Measurements from ENCODE around the gene TAF5.

The TAF5 gene

GRCh38 chr10:103394180-103394579 lies 26.4 kb downstream of the TAF5 start:
- TF ChIP-seq, protein P1, sequence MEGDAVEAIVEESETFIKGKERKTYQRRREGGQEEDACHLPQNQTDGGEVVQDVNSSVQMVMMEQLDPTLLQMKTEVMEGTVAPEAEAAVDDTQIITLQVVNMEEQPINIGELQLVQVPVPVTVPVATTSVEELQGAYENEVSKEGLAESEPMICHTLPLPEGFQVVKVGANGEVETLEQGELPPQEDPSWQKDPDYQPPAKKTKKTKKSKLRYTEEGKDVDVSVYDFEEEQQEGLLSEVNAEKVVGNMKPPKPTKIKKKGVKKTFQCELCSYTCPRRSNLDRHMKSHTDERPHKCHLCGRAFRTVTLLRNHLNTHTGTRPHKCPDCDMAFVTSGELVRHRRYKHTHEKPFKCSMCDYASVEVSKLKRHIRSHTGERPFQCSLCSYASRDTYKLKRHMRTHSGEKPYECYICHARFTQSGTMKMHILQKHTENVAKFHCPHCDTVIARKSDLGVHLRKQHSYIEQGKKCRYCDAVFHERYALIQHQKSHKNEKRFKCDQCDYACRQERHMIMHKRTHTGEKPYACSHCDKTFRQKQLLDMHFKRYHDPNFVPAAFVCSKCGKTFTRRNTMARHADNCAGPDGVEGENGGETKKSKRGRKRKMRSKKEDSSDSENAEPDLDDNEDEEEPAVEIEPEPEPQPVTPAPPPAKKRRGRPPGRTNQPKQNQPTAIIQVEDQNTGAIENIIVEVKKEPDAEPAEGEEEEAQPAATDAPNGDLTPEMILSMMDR (IDR thresholded peaks at IDR 0.05; ENCODE audit: low read depth, low read length): no peak
- no peak overlapping the region for H3K4me3 ChIP-seq (ENCODE audit: low read depth, low read length)

DNA sequence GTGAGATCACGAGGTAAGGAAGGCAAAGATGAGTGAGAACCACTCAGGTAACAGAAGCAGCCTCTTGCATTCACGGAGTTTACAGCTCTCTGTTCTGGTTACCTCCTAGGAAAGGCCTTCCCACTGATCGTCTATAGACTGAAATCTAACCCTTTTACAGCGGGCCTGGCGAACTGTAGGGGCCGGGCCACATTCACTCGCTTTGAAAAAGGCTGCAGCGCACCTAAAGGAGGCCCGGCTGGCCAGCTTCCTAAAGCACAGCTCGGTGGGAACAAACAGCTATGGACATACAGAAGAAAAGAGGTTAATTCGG lies 27.9 kb downstream of the TAF5 start:
- H3K4me3 ChIP-seq (ENCODE audit: low read depth, low read length): peak overlapping the region; percentile 96

DNA sequence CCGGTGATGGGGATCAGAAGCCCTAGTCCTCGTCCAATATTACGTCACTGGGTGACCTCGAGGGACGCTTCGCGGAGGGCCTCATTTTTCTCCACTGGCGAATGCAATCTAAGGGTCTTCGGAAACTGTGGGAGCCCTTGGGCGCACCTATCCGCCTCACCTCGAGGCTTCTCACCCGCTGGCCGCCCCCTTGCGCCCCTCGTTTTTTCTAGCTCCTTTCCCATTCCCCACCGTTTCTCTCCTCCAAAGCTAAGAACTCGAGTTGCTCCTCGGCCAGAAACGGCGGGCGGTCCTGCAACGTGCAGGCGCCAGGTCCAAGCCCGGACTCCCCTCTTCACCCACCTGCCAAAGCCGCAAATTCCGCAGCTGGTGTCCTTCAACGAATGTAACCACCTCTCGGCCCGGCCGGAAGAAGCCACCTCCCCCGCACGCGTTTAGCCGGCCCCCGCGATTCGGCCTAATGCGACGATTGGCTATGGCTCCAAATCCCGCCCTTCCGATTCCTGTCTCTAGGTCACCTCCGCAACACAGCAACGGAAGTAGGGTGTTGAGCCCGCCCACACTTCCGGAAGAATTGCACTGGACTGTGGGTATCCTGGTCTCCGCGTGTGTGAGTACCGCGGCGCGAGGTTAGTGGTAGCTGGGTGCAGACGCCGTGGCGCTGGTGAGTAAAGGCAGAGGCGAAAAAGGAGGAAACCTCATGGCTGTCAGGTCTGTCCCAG lies 28.5 kb downstream of the TAF5 start, which contains the start of the genes ATP5MK and PDCD11:
TSS of gene ATP5MK (minus strand) at position 409 of the 722 bp plus-strand sequence. CDS start 4,018 bp downstream, outside the sequence.
TSS of gene PDCD11 (plus strand) at position 560 of the 722 bp plus-strand sequence. CDS start 1,801 bp downstream, outside the sequence.
- H3K4me3 ChIP-seq (ENCODE audit: low read depth, low read length): peak within 1 kb of the TSS; percentile 96
- TF ChIP-seq, protein P1 (IDR thresholded peaks at IDR 0.05; ENCODE audit: low read depth, low read length): no peak

More for the DNA sequence above, 27.9 kb downstream of the TAF5 start:
- TF ChIP-seq, protein P1 (IDR thresholded peaks at IDR 0.05; ENCODE audit: low read depth, low read length): no peak

- TF ChIP-seq, protein P1 (IDR thresholded peaks at IDR 0.05; ENCODE audit: low read depth, low read length): no peak
- peak overlapping the region; percentile 96 for H3K4me3 ChIP-seq (ENCODE audit: low read depth, low read length)
These were observed 29.0 kb downstream of the TAF5 start for GRCh38 chr10:103396789-103397087.

GRCh38 chr10:103397191-103397825 lies 29.5 kb downstream of the TAF5 start:
- TF ChIP-seq, protein P1 (IDR thresholded peaks at IDR 0.05; ENCODE audit: low read depth, low read length): no peak
- peak overlapping the region; percentile 96 for H3K4me3 ChIP-seq (ENCODE audit: low read depth, low read length)

DNA sequence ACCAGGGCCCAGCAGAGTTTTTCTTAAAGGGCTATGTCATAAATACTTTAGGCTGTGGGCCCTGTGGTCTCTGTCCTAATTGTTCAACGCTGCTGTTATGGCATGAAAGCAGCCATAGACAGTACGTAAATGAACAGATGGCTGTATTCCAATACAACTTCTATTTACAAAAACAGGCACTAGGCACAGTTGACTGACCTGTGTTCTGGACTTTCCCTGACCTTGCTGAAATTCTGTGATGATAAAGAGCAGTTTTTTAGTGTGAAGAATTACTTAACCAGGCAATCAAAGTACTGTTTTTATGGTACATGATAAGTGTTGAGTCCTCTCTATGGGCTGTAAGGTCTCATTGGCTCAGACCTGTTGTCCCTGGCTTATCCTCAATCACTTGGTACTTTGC lies 45.8 kb downstream of the TAF5 start:
- TF ChIP-seq, protein P1 (IDR thresholded peaks at IDR 0.05; ENCODE audit: low read depth, low read length): no peak
- H3K4me3 ChIP-seq (ENCODE audit: low read depth, low read length): no peak overlapping the region

- TF ChIP-seq, protein P1 (IDR thresholded peaks at IDR 0.05; ENCODE audit: low read depth, low read length): no peak
- no peak overlapping the region for H3K4me3 ChIP-seq (ENCODE audit: low read depth, low read length)
These were observed 47.8 kb downstream of the TAF5 start for GRCh38 chr10:103415581-103415980.

Measured in WI38 (cell line).